GM21825 (cell line): Measurements from ENCODE around the gene CAMKK1.

Experiments used
- ATAC-seq: cut with Tn5 transposase; IDR thresholded peaks from one replicate; pipeline ENCODE4 v1.9.1; 2021; ENCODE audit warnings: mild to moderate bottlenecking, moderate library complexity; ENCODE audit not compliant: unreplicated experiment

The CAMKK1 gene

GRCh38 chr17:3897731-3898130 lies 4.9 kb upstream of the CAMKK1 start:
- ATAC-seq, result no peak

GRCh38 chr17:3896968-3897235 lies 4.0 kb upstream of the CAMKK1 start:
- ATAC-seq, result no peak

- ATAC-seq, result no peak
Observed at GRCh38 chr17:3896108-3896967, 3.5 kb upstream of the CAMKK1 start.

- ATAC-seq, result no peak
Observed at GRCh38 chr17:3895354-3895753, 2.5 kb upstream of the CAMKK1 start.

- ATAC-seq, result no peak
Observed at GRCh38 chr17:3894911-3895343, 2.1 kb upstream of the CAMKK1 start.

- no peak for ATAC-seq
Observed at GRCh38 chr17:3894188-3894587, 1.3 kb upstream of the CAMKK1 start.

GRCh38 chr17:3893720-3894116 lies 865 bp upstream of the CAMKK1 start:
- no peak for ATAC-seq

- ATAC-seq, result peak; percentile 3
Observed at GRCh38 chr17:3892095-3892998, 506 bp downstream of the CAMKK1 start.

- no peak for ATAC-seq
Observed at GRCh38 chr17:3891626-3892094, 1.2 kb downstream of the CAMKK1 start.

GRCh38 chr17:3890878-3891219 lies 2.0 kb downstream of the CAMKK1 start:
- no peak for ATAC-seq

GRCh38 chr17:3890082-3890877 lies 2.6 kb downstream of the CAMKK1 start:
- no peak for ATAC-seq

- ATAC-seq, result no peak
Observed at GRCh38 chr17:3889325-3890012, 3.4 kb downstream of the CAMKK1 start.

- ATAC-seq, result no peak
Observed at GRCh38 chr17:3888343-3889171, 4.3 kb downstream of the CAMKK1 start.

- ATAC-seq, result no peak
Observed at GRCh38 chr17:3887804-3888203, 5.0 kb downstream of the CAMKK1 start.

GRCh38 chr17:3887394-3887793 lies 5.5 kb downstream of the CAMKK1 start:
- no peak for ATAC-seq

- no peak for ATAC-seq
Observed at GRCh38 chr17:3886776-3887175, 6.1 kb downstream of the CAMKK1 start.

GRCh38 chr17:3885970-3886369 lies 6.9 kb downstream of the CAMKK1 start:
- ATAC-seq, result no peak

GRCh38 chr17:3885271-3885670 lies 7.6 kb downstream of the CAMKK1 start:
- no peak for ATAC-seq

GRCh38 chr17:3884188-3884587 lies 8.7 kb downstream of the CAMKK1 start:
- ATAC-seq, result no peak

- ATAC-seq, result no peak
Observed at GRCh38 chr17:3882276-3882675, 10.6 kb downstream of the CAMKK1 start.
